K562 (cell line): Measurements from ENCODE around the gene METTL25B. TPM values are rescaled to one million over a fixed set of nuclear protein-coding genes. Genes with fewer than 3 reads are reported as not detected.

Source experiments
- ARNT ChIP-seq, 2 experiments: fragments of 450-650 bp; IDR thresholded peaks; 2 replicates each; pipeline ENCODE4 v1.6.1; 2016; ENCODE audit warnings: mild to moderate bottlenecking in 1 of 2
- KDM4B ChIP-seq, 2 experiments: fragments of 450-650 bp in 1 of 2; sonication (generic) in 1 of 2; IDR thresholded peaks; 2 replicates each; pipeline ENCODE4 v1.6.1; 2016 to 2017; ENCODE audit warnings: borderline replicate concordance in 2 of 2, antibody characterized with exemption in 1 of 2, low read depth in 1 of 2, mild to moderate bottlenecking in 1 of 2
- PHF20 ChIP-seq: fragments of 450-650 bp; IDR thresholded peaks from 2 replicates; pipeline ENCODE4 v1.6.1; 2018; ENCODE audit not compliant: partially characterized antibody
- ZBTB7A ChIP-seq: IDR thresholded peaks from 2 replicates; pipeline ENCODE4 v1.6.1; 2011; ENCODE audit warnings: low read depth, mild to moderate bottlenecking, low read length, moderate library complexity, borderline replicate concordance; ENCODE audit not compliant: control insufficient read depth
- ZNF324 ChIP-seq: fragments of 250-450 bp; sonication (Bioruptor Pico); IDR thresholded peaks from 2 replicates; pipeline ENCODE4 v1.4.0; 2020; ENCODE audit warnings: mild to moderate bottlenecking
- ZNF586 ChIP-seq: fragments of 450-650 bp; formaldehyde crosslinking; conservative IDR thresholded peaks from 2 replicates; pipeline ENCODE4 v1.4.0; 2020; ENCODE audit warnings: mild to moderate bottlenecking, moderate library complexity
- polyA plus RNA-seq, 8 experiments: library from polyadenylated mRNA; depleted of rRNA in 4 of 8; stranded (reverse) in 5 of 8; unstranded in 3 of 8; fragments of >200 nt; fragmentation: Nextera tagmentation in 2 of 8; fragmentation: Illumina TruSeq in 1 of 8; extraction: Ambion mirVana in 2 of 8; extraction: Trizol in 1 of 8; gene quantifications; 2 replicates each; pipeline versions ENCODE4 v1.2.1 to v1.2.3, GENCODE V29; 2011 to 2014; ENCODE audit warnings: inconsistent platforms in 1 of 8, missing spikeins in 1 of 8
- total RNA-seq, 7 experiments: library from RNA; depleted of rRNA in 6 of 7; stranded (reverse); fragments of >200 nt in 6 of 7; fragmentation: Illumina TruSeq in 2 of 7; extraction: Trizol in 2 of 7; gene quantifications; 2 replicates each; pipeline versions ENCODE4 v1.2.1 to v1.2.3, GENCODE V29; 2011 to 2021; ENCODE audit warnings: low replicate concordance in 1 of 7
- TF ChIP-seq, protein P1 (sequence below): sonication (generic); formaldehyde crosslinking; IDR thresholded peaks from 2 replicates; pipeline ENCODE4 v1.8.1; 2023; ENCODE audit warnings: mild to moderate bottlenecking, missing genetic modification reagents
- TF ChIP-seq, protein P2 (sequence below): fragments of 450-650 bp; IDR thresholded peaks from 2 replicates; pipeline ENCODE4 v1.6.1; 2016; ENCODE audit warnings: mild to moderate bottlenecking, moderate library complexity

The METTL25B gene
- total and polyA plus RNA-seq, 9 of the 15 experiments (the other 6 are each of a cell fraction or from before 2014, with no cell fraction given), result 7.7 to 48.3 (median 33.1) TPM

GRCh38 chr1:156740741-156741480 lies 12.6 kb downstream of the METTL25B start, which contains the start of gene MRPL24 (continued):
- TF ChIP-seq KDM4B (IDR thresholded peaks at IDR 0.05; ENCODE audit: borderline replicate concordance in 2 of 2, low read depth in 1 of 2) (peak in 1 of 2 experiments; percentile 97; a peak in 2 of 4 replicates), ZNF586 (CRISPR knock-in tag) (no peak), ARNT (IDR thresholded peaks at IDR 0.05) (0 out of 4 replicates have a peak, but pooled peaks of 1 of the 2 experiments have one; percentile 18), PHF20 (peak; percentile 75), ZBTB7A (peak; percentile 55; the same call in 1 of the 2 replicates), ZNF324 (CRISPR knock-in tag) (no peak)
- TF ChIP-seq, protein P1, sequence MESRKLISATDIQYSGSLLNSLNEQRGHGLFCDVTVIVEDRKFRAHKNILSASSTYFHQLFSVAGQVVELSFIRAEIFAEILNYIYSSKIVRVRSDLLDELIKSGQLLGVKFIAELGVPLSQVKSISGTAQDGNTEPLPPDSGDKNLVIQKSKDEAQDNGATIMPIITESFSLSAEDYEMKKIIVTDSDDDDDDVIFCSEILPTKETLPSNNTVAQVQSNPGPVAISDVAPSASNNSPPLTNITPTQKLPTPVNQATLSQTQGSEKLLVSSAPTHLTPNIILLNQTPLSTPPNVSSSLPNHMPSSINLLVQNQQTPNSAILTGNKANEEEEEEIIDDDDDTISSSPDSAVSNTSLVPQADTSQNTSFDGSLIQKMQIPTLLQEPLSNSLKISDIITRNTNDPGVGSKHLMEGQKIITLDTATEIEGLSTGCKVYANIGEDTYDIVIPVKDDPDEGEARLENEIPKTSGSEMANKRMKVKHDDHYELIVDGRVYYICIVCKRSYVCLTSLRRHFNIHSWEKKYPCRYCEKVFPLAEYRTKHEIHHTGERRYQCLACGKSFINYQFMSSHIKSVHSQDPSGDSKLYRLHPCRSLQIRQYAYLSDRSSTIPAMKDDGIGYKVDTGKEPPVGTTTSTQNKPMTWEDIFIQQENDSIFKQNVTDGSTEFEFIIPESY, result peak; percentile 65
- TF ChIP-seq, protein P2, sequence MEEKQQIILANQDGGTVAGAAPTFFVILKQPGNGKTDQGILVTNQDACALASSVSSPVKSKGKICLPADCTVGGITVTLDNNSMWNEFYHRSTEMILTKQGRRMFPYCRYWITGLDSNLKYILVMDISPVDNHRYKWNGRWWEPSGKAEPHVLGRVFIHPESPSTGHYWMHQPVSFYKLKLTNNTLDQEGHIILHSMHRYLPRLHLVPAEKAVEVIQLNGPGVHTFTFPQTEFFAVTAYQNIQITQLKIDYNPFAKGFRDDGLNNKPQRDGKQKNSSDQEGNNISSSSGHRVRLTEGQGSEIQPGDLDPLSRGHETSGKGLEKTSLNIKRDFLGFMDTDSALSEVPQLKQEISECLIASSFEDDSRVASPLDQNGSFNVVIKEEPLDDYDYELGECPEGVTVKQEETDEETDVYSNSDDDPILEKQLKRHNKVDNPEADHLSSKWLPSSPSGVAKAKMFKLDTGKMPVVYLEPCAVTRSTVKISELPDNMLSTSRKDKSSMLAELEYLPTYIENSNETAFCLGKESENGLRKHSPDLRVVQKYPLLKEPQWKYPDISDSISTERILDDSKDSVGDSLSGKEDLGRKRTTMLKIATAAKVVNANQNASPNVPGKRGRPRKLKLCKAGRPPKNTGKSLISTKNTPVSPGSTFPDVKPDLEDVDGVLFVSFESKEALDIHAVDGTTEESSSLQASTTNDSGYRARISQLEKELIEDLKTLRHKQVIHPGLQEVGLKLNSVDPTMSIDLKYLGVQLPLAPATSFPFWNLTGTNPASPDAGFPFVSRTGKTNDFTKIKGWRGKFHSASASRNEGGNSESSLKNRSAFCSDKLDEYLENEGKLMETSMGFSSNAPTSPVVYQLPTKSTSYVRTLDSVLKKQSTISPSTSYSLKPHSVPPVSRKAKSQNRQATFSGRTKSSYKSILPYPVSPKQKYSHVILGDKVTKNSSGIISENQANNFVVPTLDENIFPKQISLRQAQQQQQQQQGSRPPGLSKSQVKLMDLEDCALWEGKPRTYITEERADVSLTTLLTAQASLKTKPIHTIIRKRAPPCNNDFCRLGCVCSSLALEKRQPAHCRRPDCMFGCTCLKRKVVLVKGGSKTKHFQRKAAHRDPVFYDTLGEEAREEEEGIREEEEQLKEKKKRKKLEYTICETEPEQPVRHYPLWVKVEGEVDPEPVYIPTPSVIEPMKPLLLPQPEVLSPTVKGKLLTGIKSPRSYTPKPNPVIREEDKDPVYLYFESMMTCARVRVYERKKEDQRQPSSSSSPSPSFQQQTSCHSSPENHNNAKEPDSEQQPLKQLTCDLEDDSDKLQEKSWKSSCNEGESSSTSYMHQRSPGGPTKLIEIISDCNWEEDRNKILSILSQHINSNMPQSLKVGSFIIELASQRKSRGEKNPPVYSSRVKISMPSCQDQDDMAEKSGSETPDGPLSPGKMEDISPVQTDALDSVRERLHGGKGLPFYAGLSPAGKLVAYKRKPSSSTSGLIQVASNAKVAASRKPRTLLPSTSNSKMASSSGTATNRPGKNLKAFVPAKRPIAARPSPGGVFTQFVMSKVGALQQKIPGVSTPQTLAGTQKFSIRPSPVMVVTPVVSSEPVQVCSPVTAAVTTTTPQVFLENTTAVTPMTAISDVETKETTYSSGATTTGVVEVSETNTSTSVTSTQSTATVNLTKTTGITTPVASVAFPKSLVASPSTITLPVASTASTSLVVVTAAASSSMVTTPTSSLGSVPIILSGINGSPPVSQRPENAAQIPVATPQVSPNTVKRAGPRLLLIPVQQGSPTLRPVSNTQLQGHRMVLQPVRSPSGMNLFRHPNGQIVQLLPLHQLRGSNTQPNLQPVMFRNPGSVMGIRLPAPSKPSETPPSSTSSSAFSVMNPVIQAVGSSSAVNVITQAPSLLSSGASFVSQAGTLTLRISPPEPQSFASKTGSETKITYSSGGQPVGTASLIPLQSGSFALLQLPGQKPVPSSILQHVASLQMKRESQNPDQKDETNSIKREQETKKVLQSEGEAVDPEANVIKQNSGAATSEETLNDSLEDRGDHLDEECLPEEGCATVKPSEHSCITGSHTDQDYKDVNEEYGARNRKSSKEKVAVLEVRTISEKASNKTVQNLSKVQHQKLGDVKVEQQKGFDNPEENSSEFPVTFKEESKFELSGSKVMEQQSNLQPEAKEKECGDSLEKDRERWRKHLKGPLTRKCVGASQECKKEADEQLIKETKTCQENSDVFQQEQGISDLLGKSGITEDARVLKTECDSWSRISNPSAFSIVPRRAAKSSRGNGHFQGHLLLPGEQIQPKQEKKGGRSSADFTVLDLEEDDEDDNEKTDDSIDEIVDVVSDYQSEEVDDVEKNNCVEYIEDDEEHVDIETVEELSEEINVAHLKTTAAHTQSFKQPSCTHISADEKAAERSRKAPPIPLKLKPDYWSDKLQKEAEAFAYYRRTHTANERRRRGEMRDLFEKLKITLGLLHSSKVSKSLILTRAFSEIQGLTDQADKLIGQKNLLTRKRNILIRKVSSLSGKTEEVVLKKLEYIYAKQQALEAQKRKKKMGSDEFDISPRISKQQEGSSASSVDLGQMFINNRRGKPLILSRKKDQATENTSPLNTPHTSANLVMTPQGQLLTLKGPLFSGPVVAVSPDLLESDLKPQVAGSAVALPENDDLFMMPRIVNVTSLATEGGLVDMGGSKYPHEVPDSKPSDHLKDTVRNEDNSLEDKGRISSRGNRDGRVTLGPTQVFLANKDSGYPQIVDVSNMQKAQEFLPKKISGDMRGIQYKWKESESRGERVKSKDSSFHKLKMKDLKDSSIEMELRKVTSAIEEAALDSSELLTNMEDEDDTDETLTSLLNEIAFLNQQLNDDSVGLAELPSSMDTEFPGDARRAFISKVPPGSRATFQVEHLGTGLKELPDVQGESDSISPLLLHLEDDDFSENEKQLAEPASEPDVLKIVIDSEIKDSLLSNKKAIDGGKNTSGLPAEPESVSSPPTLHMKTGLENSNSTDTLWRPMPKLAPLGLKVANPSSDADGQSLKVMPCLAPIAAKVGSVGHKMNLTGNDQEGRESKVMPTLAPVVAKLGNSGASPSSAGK, result peak; percentile 90
